NCI-H748 (cell line): Measurements from ENCODE around the gene HMCN1.
A peak's percentile ranks its signal among the peaks of the same experiment; 100 is the strongest.
"Not testable (repeated sequence)": the region's sequence is repeated elsewhere in the genome, so short reads cannot be mapped to it uniquely, and the experiment has no call there.

Source experiments
- DNase-seq: peaks from one replicate; lab custom pipeline; 2025; ENCODE audit not compliant: unreplicated experiment; lab: John Stamatoyannopoulos, UW

The HMCN1 gene

GRCh38 chr1:185739967-185740366 lies 5.8 kb downstream of the HMCN1 start:
- no peak for DNase-seq

- no peak for DNase-seq
These were observed 7.4 kb downstream of the HMCN1 start for GRCh38 chr1:185741551-185741950.

GRCh38 chr1:185742403-185742802 lies 8.2 kb downstream of the HMCN1 start:
- no peak for DNase-seq

GRCh38 chr1:185745165-185745564 lies 11.0 kb downstream of the HMCN1 start:
- DNase-seq: no peak

- no peak for DNase-seq
These were observed 24.9 kb downstream of the HMCN1 start for GRCh38 chr1:185759061-185759460.

- DNase-seq: no peak
These were observed 27.6 kb downstream of the HMCN1 start for GRCh38 chr1:185761841-185762240.

- no peak for DNase-seq
These were observed 33.4 kb downstream of the HMCN1 start for GRCh38 chr1:185767508-185768120.

- DNase-seq: no peak
These were observed 34.2 kb downstream of the HMCN1 start for GRCh38 chr1:185768371-185768770.

- no peak for DNase-seq
These were observed 34.9 kb downstream of the HMCN1 start for GRCh38 chr1:185769136-185769535.

- no peak for DNase-seq
These were observed 40.2 kb downstream of the HMCN1 start for GRCh38 chr1:185774394-185774793.

- peak; percentile 35 for DNase-seq
These were observed 41.3 kb downstream of the HMCN1 start for GRCh38 chr1:185775501-185775900.

- no peak for DNase-seq
These were observed 42.3 kb downstream of the HMCN1 start for GRCh38 chr1:185776522-185776921.

GRCh38 chr1:185783860-185784259 lies 49.7 kb downstream of the HMCN1 start:
- DNase-seq: not testable (repeated sequence)

GRCh38 chr1:185785586-185785985 lies 51.4 kb downstream of the HMCN1 start:
- no peak for DNase-seq

GRCh38 chr1:185786524-185786923 lies 52.3 kb downstream of the HMCN1 start:
- no peak for DNase-seq

GRCh38 chr1:185787238-185787637 lies 53.0 kb downstream of the HMCN1 start:
- DNase-seq: no peak

- DNase-seq: no peak
These were observed 54.2 kb downstream of the HMCN1 start for GRCh38 chr1:185788386-185788785.

- no peak for DNase-seq
These were observed 55.5 kb downstream of the HMCN1 start for GRCh38 chr1:185789501-185790193.

GRCh38 chr1:185790194-185790735 lies 56.1 kb downstream of the HMCN1 start:
- no peak for DNase-seq

- no peak for DNase-seq
These were observed 57.8 kb downstream of the HMCN1 start for GRCh38 chr1:185792040-185792439.

GRCh38 chr1:185794495-185794894 lies 60.3 kb downstream of the HMCN1 start:
- DNase-seq: not testable (repeated sequence)

GRCh38 chr1:185795181-185795580 lies 61.0 kb downstream of the HMCN1 start:
- DNase-seq: no peak

GRCh38 chr1:185798505-185798904 lies 64.3 kb downstream of the HMCN1 start:
- DNase-seq: no peak
